EH (cell line): ENCODE data around the gene IRAK2.

Source experiments
- DNase-seq: peaks from one replicate; pipeline ENCODE4 v3.0.0-alpha.2; 2015; ENCODE audit warnings: low read depth

The IRAK2 gene

GRCh38 chr3:10224794-10225665 lies 60.3 kb downstream of the IRAK2 start:
- peak; percentile 83 for DNase-seq

- DNase-seq, result no peak
Measured at GRCh38 chr3:10226293-10226692, 61.6 kb downstream of the IRAK2 start.

- DNase-seq, result peak; percentile 56
Measured at GRCh38 chr3:10228248-10228950, 63.7 kb downstream of the IRAK2 start.

- no peak for DNase-seq
Measured at GRCh38 chr3:10229576-10229975, 64.9 kb downstream of the IRAK2 start.

- no peak for DNase-seq
Measured at GRCh38 chr3:10232137-10232536, 67.4 kb downstream of the IRAK2 start.

- DNase-seq, result no peak
Measured at GRCh38 chr3:10233988-10234387, 69.3 kb downstream of the IRAK2 start.

- peak; percentile 13 for DNase-seq
Measured at GRCh38 chr3:10234526-10235230, 70.0 kb downstream of the IRAK2 start.

GRCh38 chr3:10235551-10235950 lies 70.8 kb downstream of the IRAK2 start:
- DNase-seq, result no peak

- DNase-seq, result no peak
Measured at GRCh38 chr3:10238345-10239183, 73.8 kb downstream of the IRAK2 start.

- DNase-seq, result no peak
Measured at GRCh38 chr3:10240799-10241198, 76.1 kb downstream of the IRAK2 start.

- peak; percentile 86 for DNase-seq
Measured at GRCh38 chr3:10242182-10243065, 77.7 kb downstream of the IRAK2 start.

- DNase-seq, result no peak
Measured at GRCh38 chr3:10244009-10244408, 79.3 kb downstream of the IRAK2 start.

- no peak for DNase-seq
Measured at GRCh38 chr3:10245081-10245712, 80.5 kb downstream of the IRAK2 start.

GRCh38 chr3:10247679-10248183 lies 83.0 kb downstream of the IRAK2 start:
- DNase-seq, result no peak

- peak; percentile 95 for DNase-seq
Measured at GRCh38 chr3:10248184-10248983, 83.7 kb downstream of the IRAK2 start, which contains the start of gene TATDN2. TSS of gene TATDN2 (plus strand) at chr3:10248459. CDS start at chr3:10249201, 742 bp downstream.

GRCh38 chr3:10248984-10249748 lies 84.4 kb downstream of the IRAK2 start:
- DNase-seq, result peak; percentile 38

GRCh38 chr3:10249833-10250232 lies 85.1 kb downstream of the IRAK2 start:
- peak; percentile 36 for DNase-seq

- no peak for DNase-seq
Measured at GRCh38 chr3:10251006-10251405, 86.3 kb downstream of the IRAK2 start.
